Lower leg skin (tissue), 3 donors: ENCODE results near the gene ZSWIM8.

Source experiments
- POLR2A ChIP-seq, 2 donors: fragments of 450-650 bp; IDR thresholded peaks; one replicate each; pipeline ENCODE4 v1.6.1; 2016 to 2017; ENCODE audit warnings: antibody characterized with exemption in 2 of 2, mild to moderate bottlenecking in 1 of 2, moderate library complexity in 1 of 2
- TF ChIP-seq, protein P1 (sequence below), 3 donors: fragments of 450-650 bp; IDR thresholded peaks; one replicate each; pipeline ENCODE4 v1.5.1; 2016; ENCODE audit warnings: antibody characterized with exemption in 3 of 3, mild to moderate bottlenecking in 3 of 3, moderate library complexity in 2 of 3

- TF ChIP-seq, protein P1, sequence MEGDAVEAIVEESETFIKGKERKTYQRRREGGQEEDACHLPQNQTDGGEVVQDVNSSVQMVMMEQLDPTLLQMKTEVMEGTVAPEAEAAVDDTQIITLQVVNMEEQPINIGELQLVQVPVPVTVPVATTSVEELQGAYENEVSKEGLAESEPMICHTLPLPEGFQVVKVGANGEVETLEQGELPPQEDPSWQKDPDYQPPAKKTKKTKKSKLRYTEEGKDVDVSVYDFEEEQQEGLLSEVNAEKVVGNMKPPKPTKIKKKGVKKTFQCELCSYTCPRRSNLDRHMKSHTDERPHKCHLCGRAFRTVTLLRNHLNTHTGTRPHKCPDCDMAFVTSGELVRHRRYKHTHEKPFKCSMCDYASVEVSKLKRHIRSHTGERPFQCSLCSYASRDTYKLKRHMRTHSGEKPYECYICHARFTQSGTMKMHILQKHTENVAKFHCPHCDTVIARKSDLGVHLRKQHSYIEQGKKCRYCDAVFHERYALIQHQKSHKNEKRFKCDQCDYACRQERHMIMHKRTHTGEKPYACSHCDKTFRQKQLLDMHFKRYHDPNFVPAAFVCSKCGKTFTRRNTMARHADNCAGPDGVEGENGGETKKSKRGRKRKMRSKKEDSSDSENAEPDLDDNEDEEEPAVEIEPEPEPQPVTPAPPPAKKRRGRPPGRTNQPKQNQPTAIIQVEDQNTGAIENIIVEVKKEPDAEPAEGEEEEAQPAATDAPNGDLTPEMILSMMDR (IDR thresholded peaks at IDR 0.05) = no peak
- no peak for TF ChIP-seq POLR2A (IDR thresholded peaks at IDR 0.05)
Observed at GRCh38 chr10:73847031-73847430, 61.6 kb downstream of the ZSWIM8 start.
